GM21447 (cell line): ENCODE measurements around the gene ZNF579.
A peak's percentile ranks its signal among the peaks of the same experiment; 100 is the strongest.
"Not testable (repeated sequence)": the region's sequence is repeated elsewhere in the genome, so short reads cannot be mapped to it uniquely, and the experiment has no call there.

ENCODE experiments used
- ATAC-seq: cut with Tn5 transposase; IDR thresholded peaks from one replicate; pipeline ENCODE4 v1.9.1; 2021; ENCODE audit not compliant: unreplicated experiment

The ZNF579 gene

GRCh38 chr19:55594996-55595545, 14.4 kb upstream of the ZNF579 start:
- ATAC-seq = no peak

DNA sequence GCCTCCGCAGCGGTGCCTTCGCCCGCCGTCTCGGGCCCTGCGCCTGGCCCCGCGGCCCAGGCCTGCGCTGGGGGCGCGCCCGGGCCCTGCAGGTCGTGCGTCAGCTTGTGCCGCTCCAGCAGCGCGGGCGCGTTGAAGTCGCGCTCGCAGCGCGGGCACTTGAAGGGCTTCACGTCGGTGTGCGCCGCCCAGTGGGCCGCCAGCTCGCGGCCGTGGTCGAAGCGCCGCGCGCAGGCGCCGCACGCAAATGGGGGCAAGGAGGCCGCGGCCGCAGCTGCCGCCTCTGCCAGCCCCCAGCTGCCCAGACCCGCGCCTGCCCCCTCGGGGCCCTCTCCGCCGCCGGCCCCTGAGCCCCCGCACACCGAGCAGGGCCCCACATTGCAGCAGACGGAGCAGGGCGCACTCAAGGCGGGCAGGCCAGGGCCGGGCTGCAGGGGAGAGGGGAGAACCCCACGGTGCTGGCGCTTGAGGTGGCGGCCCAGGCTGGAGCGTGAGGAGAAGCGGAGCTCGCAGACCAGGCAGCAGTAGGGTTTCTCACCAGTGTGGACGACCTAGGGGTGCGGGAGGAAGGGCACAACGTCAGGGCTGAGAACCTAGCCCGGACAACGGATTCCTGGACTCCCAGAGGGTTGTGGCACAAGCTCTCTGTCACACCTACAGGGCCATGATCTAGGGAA, 12.6 kb upstream of the ZNF579 start:
- ATAC-seq = no peak

GRCh38 chr19:55592391-55593090, 11.9 kb upstream of the ZNF579 start:
- no peak for ATAC-seq

GRCh38 chr19:55591555-55591954, 10.9 kb upstream of the ZNF579 start:
- no peak for ATAC-seq

DNA sequence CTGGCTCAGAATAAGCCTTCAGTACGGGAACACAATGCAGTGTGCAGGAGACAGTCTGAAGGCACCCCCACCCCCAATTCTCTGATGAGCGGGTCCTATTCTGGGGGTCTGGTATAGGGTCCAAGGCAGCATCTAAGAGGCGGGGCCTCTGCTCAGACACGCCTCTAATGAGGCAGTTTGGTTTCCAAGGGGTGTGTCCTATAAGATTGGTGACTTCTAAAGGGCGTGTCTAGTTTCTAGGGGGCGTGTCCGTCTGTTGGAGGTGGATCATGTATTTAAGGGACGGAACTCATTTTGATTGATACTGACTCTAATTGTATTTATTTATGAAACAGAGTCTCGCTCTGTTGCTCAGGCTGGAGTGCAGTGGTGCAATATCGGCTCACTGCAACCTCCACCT, 10.0 kb upstream of the ZNF579 start:
- no peak for ATAC-seq

DNA sequence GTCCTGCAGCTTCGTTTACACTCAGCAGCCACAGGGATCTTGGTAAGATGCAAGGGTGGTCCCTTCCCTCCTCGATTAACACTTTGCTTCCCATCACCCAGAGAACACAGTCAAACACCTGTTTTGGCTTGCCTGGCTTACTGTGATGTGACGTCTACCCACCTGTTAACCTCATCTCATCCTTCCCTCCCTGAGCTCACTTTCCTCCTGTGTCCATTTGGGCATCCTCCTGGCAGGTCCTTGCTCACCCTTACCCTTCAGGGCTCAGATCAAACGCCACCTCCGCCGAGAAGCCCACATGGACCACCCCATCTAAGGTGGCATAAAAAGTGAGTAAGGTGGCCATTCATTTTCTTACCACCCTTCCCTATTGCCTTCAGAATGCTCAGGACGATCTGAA, 9.5 kb upstream of the ZNF579 start:
- ATAC-seq = no peak

DNA sequence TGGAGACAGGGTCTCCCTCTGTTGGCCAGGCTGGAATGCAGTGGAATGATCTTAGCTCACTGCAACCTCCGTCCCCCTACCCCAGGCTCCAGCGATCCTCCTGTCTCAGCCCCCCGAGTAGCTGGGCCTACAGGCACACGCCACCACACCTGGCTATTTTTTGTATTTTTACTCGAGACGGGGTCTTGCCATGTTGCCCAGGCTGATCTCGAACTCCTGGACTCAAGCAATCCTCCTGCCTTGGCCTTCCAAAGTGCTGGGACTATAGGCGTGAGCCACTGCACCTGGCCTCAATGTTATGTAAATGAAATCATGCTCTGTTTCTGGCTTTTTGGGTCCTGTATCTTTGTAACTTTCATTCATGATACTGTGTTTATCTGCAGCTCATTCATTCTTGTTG, 8.1 kb upstream of the ZNF579 start:
- no peak for ATAC-seq

GRCh38 chr19:55586976-55587668, 6.5 kb upstream of the ZNF579 start:
- ATAC-seq = peak; percentile 78

DNA sequence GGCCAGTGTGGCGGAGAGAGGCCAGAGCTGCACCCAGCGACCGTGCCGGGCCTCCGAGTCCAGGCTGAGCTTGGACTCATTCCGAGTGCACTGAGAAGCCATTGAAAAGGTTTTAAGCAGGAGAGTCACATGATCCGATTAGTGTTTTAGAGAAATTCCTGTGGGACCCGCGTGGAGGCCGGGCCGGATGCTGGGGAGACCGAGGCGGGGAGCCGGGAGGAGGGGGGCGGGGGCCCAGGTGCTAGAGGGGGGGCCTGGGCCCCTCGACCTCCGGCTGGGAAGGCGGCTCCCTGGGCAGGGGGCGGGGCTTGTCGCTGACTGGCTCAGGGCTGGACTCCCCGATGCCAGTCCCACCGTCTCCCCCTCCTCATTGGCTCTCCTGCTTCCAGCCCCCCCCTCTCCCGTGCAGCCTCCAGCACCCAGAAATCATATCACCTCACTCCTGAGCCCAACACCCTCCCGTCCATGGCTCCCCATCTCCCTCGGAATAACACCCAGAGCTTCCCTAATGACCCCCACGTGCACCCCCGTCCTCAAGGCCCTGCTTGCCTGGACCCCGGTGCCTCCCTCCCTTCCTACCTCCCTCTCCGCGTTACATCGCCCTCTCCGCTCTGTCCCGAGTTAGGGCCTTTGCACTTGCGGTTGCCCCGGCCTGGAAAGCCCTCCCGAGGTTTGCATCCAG, 5.2 kb upstream of the ZNF579 start:
- no peak for ATAC-seq

GRCh38 chr19:55584871-55585270, 4.2 kb upstream of the ZNF579 start:
- ATAC-seq = no peak

DNA sequence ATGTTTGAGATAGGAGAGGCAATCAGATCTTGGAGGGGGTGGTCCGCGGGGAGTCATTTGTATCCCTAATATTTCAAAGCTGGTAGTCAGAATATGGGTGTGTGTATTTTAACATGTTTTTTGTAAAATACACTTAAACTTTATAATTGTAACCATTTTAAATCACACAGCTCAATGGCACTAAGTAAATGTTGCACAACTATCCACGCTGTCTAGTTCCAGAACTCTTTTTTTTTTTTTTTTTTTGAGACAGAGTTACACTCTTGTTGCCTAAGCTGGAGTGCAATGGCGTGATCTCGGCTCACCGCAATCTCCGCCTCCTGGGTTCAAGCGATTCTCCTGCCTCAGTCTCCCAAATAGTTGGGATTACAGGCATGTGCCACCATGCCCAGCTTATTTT, 3.2 kb upstream of the ZNF579 start:
- ATAC-seq = not testable (repeated sequence)

DNA sequence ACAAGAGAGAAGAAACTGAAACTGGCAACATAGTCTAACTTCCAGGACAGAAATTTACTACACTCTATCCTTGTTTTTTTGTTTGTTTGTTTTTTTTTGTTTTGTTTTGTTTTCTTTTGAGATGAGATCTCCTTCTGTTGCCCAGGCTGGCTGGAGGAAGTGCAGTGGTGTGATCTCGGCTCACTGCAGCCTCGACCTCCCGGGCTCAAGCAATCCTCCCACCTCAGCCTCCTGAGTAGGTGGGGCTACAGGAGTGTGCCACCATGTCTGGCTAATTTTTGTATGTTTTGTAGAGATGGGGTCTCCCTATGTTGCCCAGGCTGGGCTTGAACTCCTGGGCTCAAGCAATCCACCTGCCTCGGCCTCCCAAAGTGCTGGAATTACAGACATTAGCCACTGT, 1.6 kb upstream of the ZNF579 start:
- not testable (repeated sequence) for ATAC-seq

DNA sequence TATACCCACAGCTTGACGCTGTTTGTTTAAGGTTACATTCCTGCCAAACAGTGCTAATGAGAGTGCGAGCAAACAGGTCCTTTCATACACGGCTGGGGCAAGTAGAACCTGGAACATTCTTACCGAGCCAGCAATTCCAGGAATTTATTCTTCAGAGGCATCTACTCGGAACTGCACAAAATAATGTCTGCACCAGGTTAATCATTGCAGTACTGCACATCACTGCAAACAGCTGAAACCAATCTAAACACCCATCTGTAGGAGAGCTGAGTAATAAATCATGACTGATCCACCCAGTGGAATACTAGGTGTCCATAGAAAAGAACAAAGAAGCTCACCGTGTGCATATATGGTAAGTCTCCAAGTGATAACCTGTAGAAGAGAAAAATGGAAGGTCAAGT, 1.2 kb upstream of the ZNF579 start:
- ATAC-seq = no peak

GRCh38 chr19:55581145-55581822, 636 bp upstream of the ZNF579 start:
- ATAC-seq = no peak

- ATAC-seq = peak; percentile 15
These were observed 654 bp downstream of the ZNF579 start for GRCh38 chr19:55579766-55580621.

GRCh38 chr19:55578761-55579747, 1.6 kb downstream of the ZNF579 start:
- no peak for ATAC-seq

DNA sequence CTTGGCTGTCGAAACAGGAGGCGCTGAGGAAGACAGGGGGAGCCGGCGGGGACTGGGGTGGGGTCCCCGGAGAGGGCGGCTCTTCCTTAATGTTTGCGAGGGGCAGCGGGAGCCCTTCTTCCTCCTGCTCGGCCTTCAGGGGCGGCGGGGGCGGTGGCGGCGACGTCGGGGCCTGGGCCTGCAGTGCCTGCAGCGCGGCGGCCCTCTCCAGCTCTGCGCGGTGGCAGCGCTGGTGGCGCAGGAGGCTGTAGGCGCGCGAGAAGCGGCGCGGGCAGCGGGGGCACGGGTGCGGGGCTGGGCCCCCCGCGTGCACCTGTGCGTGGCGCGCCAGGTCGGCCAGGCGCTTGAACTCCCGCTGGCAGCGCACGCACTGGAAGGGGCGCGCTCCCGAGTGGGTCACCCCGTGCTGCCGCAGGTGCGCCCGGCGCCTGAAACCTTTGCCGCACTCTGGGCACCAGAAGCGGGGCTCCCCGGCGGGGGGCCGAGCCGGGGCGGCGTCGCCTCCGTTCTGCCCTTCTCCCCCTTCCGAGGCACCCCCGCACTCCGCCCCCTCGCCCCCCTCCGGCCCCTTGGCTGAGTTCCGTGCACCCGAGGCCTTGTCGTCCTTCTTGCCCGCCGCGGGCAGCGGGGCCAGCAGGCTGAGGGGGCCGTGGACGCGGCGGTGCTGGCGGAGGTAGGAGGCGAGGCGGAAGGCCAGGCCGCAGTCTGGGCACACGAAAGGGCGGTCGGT, 2.5 kb downstream of the ZNF579 start:
- no peak for ATAC-seq

- ATAC-seq = no peak
These were observed 3.9 kb downstream of the ZNF579 start for GRCh38 chr19:55576746-55577145.
